Brain microvascular endothelial cell (primary cell): ENCODE measurements around the gene LAMP1.
"Not testable (repeated sequence)": the region's sequence is repeated elsewhere in the genome, so short reads cannot be mapped to it uniquely, and the experiment has no call there.

Experiments used
- DNase-seq: peaks from one replicate; pipeline ENCODE4 v3.0.0-alpha.2; 2020
- H3K27ac ChIP-seq: fragments of 250-450 bp; sonication (Bioruptor Pico); 2 replicates; pipeline ENCODE4 v1.5.1; 2020; ENCODE audit warnings: mild to moderate bottlenecking, moderate library complexity
- H3K27me3 ChIP-seq: fragments of 250-450 bp; sonication (Bioruptor Pico); replicated peaks from 2 replicates; pipeline ENCODE4 v1.5.1; 2020; ENCODE audit warnings: mild to moderate bottlenecking
- H3K36me3 ChIP-seq: fragments of 250-450 bp; sonication (Bioruptor Pico); replicated peaks from 2 replicates; pipeline ENCODE4 v1.5.1; 2020; ENCODE audit warnings: mild to moderate bottlenecking
- H3K4me3 ChIP-seq: 2 replicates; pipeline ENCODE4 v1.5.1; 2011; ENCODE audit warnings: low read depth, mild to moderate bottlenecking, control low read depth, low read length, moderate library complexity
- CTCF ChIP-seq: IDR thresholded peaks from 2 replicates; pipeline ENCODE4 v1.5.1; 2011; ENCODE audit warnings: low read depth, mild to moderate bottlenecking, moderate library complexity, low read length, control low read depth, inconsistent platforms; ENCODE audit errors: missing control alignments
- in situ Hi-C: cut with HindIII; loops from 2 replicates; pipeline ENCODE4 v1.10.0; 2017; ENCODE audit warnings: low sequenced_read_pairs, low pct_ligation_motif_present

The LAMP1 gene

GRCh38 chr13:113365583-113365970, 68.5 kb downstream of the LAMP1 start:
- no peak for DNase-seq
- Histone ChIP-seq H3K36me3 (no peaks in the 10 kb centered on the region), H3K27me3 (peaks cover 16% of the 10 kb centered on the region), H3K4me3 (no peak overlapping the region), H3K27ac (no peak overlapping the region)
- in situ Hi-C loops = no loop called here
- no peak for TF ChIP-seq CTCF

- Histone ChIP-seq H3K4me3 (no peak overlapping the region), H3K36me3 (no peaks in the 10 kb centered on the region), H3K27ac (no peak overlapping the region), H3K27me3 (peaks cover 16% of the 10 kb centered on the region)
- no peak for DNase-seq
- in situ Hi-C loops = no loop called here
- TF ChIP-seq CTCF = no peak
These were observed 69.0 kb downstream of the LAMP1 start for GRCh38 chr13:113365971-113366588.

GRCh38 chr13:113367020-113367560, 70.1 kb downstream of the LAMP1 start:
- no peak for DNase-seq
- in situ Hi-C loops = no loop called here
- TF ChIP-seq CTCF = no peak

GRCh38 chr13:113367771-113368170, 70.7 kb downstream of the LAMP1 start:
- no peak for DNase-seq
- Histone ChIP-seq H3K27me3 (peaks cover 11% of the 10 kb centered on the region), H3K27ac (no peak overlapping the region), H3K36me3 (no peaks in the 10 kb centered on the region), H3K4me3 (no peak overlapping the region)
- in situ Hi-C loops = no loop called here
- TF ChIP-seq CTCF = no peak

More at GRCh38 chr13:113367020-113367560, 70.1 kb downstream of the LAMP1 start:
- no peaks in the 10 kb centered on the region for H3K36me3 ChIP-seq
- peaks cover 16% of the 10 kb centered on the region for H3K27me3 ChIP-seq
- H3K27ac ChIP-seq = no peak overlapping the region
- H3K4me3 ChIP-seq = no peak overlapping the region

GRCh38 chr13:113368353-113368752, 71.3 kb downstream of the LAMP1 start:
- H3K27ac ChIP-seq, DNase-seq, in situ Hi-C loops, H3K27me3 ChIP-seq, H3K36me3 ChIP-seq, H3K4me3 ChIP-seq: not testable (repeated sequence)

- no peaks in the 10 kb centered on the region for H3K27me3 ChIP-seq
- in situ Hi-C loops = no loop called here
- TF ChIP-seq CTCF = no peak
- H3K4me3 ChIP-seq = no peak overlapping the region
- DNase-seq = no peak
- H3K27ac ChIP-seq = no peak overlapping the region
- H3K36me3 ChIP-seq = no peaks in the 10 kb centered on the region
These were observed 72.2 kb downstream of the LAMP1 start for GRCh38 chr13:113369189-113369588.
